ENCODE data around the gene CAPN11. TPM values are rescaled to one million over a fixed set of nuclear protein-coding genes. Genes with fewer than 3 reads are reported as not detected.
A peak's percentile ranks its signal among the peaks of the same experiment; 100 is the strongest.

The CAPN11 gene
- total RNA-seq, 4 donors from 2014 or later = 0.22 to 1.7 TPM; not detected in 2

- Histone ChIP-seq H3K27ac (no peak overlapping the region), H3K27me3 (no peaks in the 10 kb centered on the region), H3K36me3 (peaks cover 6 to 12% of the 10 kb centered on the region in 2 donors), H3K4me1 (peaks cover 0 to 4% of the 10 kb centered on the region in 2 donors), H3K9me3 (no peaks in the 10 kb centered on the region), H3K4me3 (replicated peaks in 1 of 3) (no peak overlapping the region)
- WGBS, 2 donors = 21 to 67% methylated on average over 8 to 29 of the region's 31 CpGs
- TF ChIP-seq CTCF (IDR thresholded peaks at IDR 0.05) (peak; percentile 91 to 99 (median 98)), POLR2A (IDR thresholded peaks at IDR 0.05) (no peak)
- intact Hi-C loops (cut with DNase I) = loop anchor here (10.0 kb wide), 1 partner anchor 183 kb away; no protein-coding TSS in a partner anchor
- peak; percentile 73 to 76 for DNase-seq
These were observed 7.1 kb upstream of the CAPN11 start for GRCh38 chr6:44151348-44152108.

GRCh38 chr6:44152109-44152461 lies 6.5 kb upstream of the CAPN11 start:
- H3K27me3 ChIP-seq = no peaks in the 10 kb centered on the region
- DNase-seq = no peak
- H3K36me3 ChIP-seq = peaks cover 3 to 12% of the 10 kb centered on the region in 2 donors
- intact Hi-C loops (cut with DNase I) = loop anchor here (10.0 kb wide), 1 partner anchor 183 kb away; no protein-coding TSS in a partner anchor
- peaks cover 0 to 4% of the 10 kb centered on the region in 2 donors for H3K4me1 ChIP-seq
- 50 to 53% methylated on average over 8 of the region's 8 CpGs for WGBS, 2 donors
- H3K9me3 ChIP-seq = no peaks in the 10 kb centered on the region
- no peak overlapping the region for H3K27ac ChIP-seq
- TF ChIP-seq POLR2A (IDR thresholded peaks at IDR 0.05) = no peak
- H3K4me3 ChIP-seq (replicated peaks in 1 of 3) = no peak overlapping the region

GRCh38 chr6:44152533-44152932 lies 6.1 kb upstream of the CAPN11 start:
- Histone ChIP-seq H3K4me1 (peaks cover 0 to 4% of the 10 kb centered on the region in 2 donors), H3K36me3 (peaks cover 3 to 12% of the 10 kb centered on the region in 2 donors), H3K27me3 (no peaks in the 10 kb centered on the region), H3K4me3 (replicated peaks in 1 of 3) (no peak overlapping the region), H3K27ac (no peak overlapping the region), H3K9me3 (no peaks in the 10 kb centered on the region)
- 96% methylated on average over 19 of the region's 19 CpGs for WGBS, 2 donors
- no peak for DNase-seq
- no peak for TF ChIP-seq CTCF (IDR thresholded peaks at IDR 0.05)
- TF ChIP-seq POLR2A (IDR thresholded peaks at IDR 0.05) = no peak
- intact Hi-C loops (cut with DNase I) = loop anchor here (10.0 kb wide), 1 partner anchor 182 kb away; no protein-coding TSS in a partner anchor

GRCh38 chr6:44154067-44154466 lies 4.6 kb upstream of the CAPN11 start:
- H3K4me3 ChIP-seq (replicated peaks in 1 of 3) = no peak overlapping the region
- no peak overlapping the region for H3K27ac ChIP-seq

More at GRCh38 chr6:44154067-44154466, 4.6 kb upstream of the CAPN11 start:
- DNase-seq = no peak
- Histone ChIP-seq H3K9me3 (no peaks in the 10 kb centered on the region), H3K4me1 (peaks cover 0 to 4% of the 10 kb centered on the region in 2 donors), H3K36me3 (peaks cover 0 to 9% of the 10 kb centered on the region in 2 donors), H3K27me3 (no peaks in the 10 kb centered on the region)
- intact Hi-C loops (cut with DNase I) = loop anchor here (2.0 to 10.0 kb wide), 2 partner anchors 57 to 181 kb away; no protein-coding TSS in a partner anchor
- TF ChIP-seq CTCF (IDR thresholded peaks at IDR 0.05) (no peak), POLR2A (IDR thresholded peaks at IDR 0.05) (no peak)
- WGBS, 2 donors = 92 to 97% methylated on average over 12 of the region's 12 CpGs

Data from thyroid gland (tissue), 4 donors.